Measurements from ENCODE around the gene PSMD11. TPM values are rescaled to one million over a fixed set of nuclear protein-coding genes. Genes with fewer than 3 reads are reported as not detected.

Gene PSMD11
- total and polyA plus RNA-seq, 2 donors (not counting 3 experiments of a cell fraction or from before 2014, with no cell fraction given) = 59.4 to 153 TPM

- no peak overlapping the region for H3K9ac ChIP-seq (replicated peaks; ENCODE audit: extremely low read depth, insufficient read depth, low read length)
- H3K4me2 ChIP-seq (ENCODE audit: insufficient read depth, low read length) = no peak overlapping the region
- H4K20me1 ChIP-seq (replicated peaks; ENCODE audit: control insufficient read depth, extremely low read depth, insufficient read depth, low read length) = no peaks in the 10 kb centered on the region
- no peaks in the 10 kb centered on the region for H3K36me3 ChIP-seq (ENCODE audit: control insufficient read depth in 2 of 2, extremely low read depth in 1 of 2, insufficient read depth in 2 of 2, low read length in 2 of 2)
- no peaks in the 10 kb centered on the region for H3K27me3 ChIP-seq (ENCODE audit: control insufficient read depth in 2 of 2, insufficient read depth in 2 of 2, low read length in 2 of 2)
- H3K4me1 ChIP-seq (ENCODE audit: control insufficient read depth, extremely low read depth, insufficient read depth, low read length) = no peaks in the 10 kb centered on the region
- BruUV-seq (replicated peaks) = no TSS peak
- ChIA-PET CTCF (no interaction called here), POLR2A (no interaction called here)
- no peaks in the 10 kb centered on the region for H3K79me2 ChIP-seq (ENCODE audit: control insufficient read depth, insufficient read depth, low read length)
- no peak overlapping the region for H3K4me3 ChIP-seq (replicated peaks in 1 of 3; ENCODE audit: insufficient read depth in 1 of 3, low read depth in 1 of 3, low read length in 3 of 3)
- intact Hi-C loops (cut with micrococcal nuclease) (no loop called here), dilution Hi-C loops (cut with MboI; ENCODE audit: extremely low pct_ligation_motif_present, low sequenced_read_pairs) (no loop called here)
- TF ChIP-seq MYC (IDR thresholded peaks at IDR 0.05; ENCODE audit: low read depth, low read length) (no peak), POLR2AphosphoS5 (IDR thresholded peaks at IDR 0.05; ENCODE audit: insufficient read depth, low read depth, low read length) (no peak), JUN (IDR thresholded peaks at IDR 0.05; ENCODE audit: borderline replicate concordance, insufficient read depth, insufficient read length, low read depth) (no peak), EZH2 (IDR thresholded peaks at IDR 0.05; ENCODE audit: borderline replicate concordance, low read depth, low read length, severe bottlenecking) (no peak), MAX (IDR thresholded peaks at IDR 0.05; ENCODE audit: insufficient read depth, insufficient read length) (no peak), POLR2A (IDR thresholded peaks at IDR 0.05; ENCODE audit: low read depth, low read length) (no peak), GATA2 (IDR thresholded peaks at IDR 0.05; ENCODE audit: insufficient read depth, insufficient read length, low read depth, low read length) (no peak)
- no peak overlapping the region for H3K27ac ChIP-seq (ENCODE audit: insufficient read depth, low read depth, low read length)
- H3K9me3 ChIP-seq (replicated peaks; ENCODE audit: control insufficient read depth, insufficient read depth, low read length) = no peaks in the 10 kb centered on the region
- DNase-seq (ENCODE audit: low read depth, low spot score) (no peak), FAIRE-seq (no peak)
- H3K9me1 ChIP-seq (replicated peaks; ENCODE audit: control insufficient read depth, extremely low read depth, insufficient read depth, low read length) = no peaks in the 10 kb centered on the region
- no peak overlapping the region for H2AFZ ChIP-seq (ENCODE audit: low read depth, low read length)
Observed at GRCh38 chr17:32493976-32494513, 49.7 kb downstream of the PSMD11 start.
